ENCODE data around the gene CRYBB3. TPM values are rescaled to one million over a fixed set of nuclear protein-coding genes. Genes with fewer than 3 reads are reported as not detected.
"Not testable (repeated sequence)": the region's sequence is repeated elsewhere in the genome, so short reads cannot be mapped to it uniquely, and the experiment has no call there.

Gene CRYBB3
- total and polyA plus RNA-seq, 2 donors (not counting 3 experiments of a cell fraction or from before 2014, with no cell fraction given) = 0.59 to 1.2 TPM

- Histone ChIP-seq H3K9me3 (replicated peaks; ENCODE audit: control insufficient read depth, insufficient read depth, low read length) (no peaks in the 10 kb centered on the region), H3K4me1 (ENCODE audit: control insufficient read depth, extremely low read depth, insufficient read depth, low read length) (no peaks in the 10 kb centered on the region), H4K20me1 (replicated peaks; ENCODE audit: control insufficient read depth, extremely low read depth, insufficient read depth, low read length) (no peaks in the 10 kb centered on the region), H3K4me2 (ENCODE audit: insufficient read depth, low read length) (no peak overlapping the region), H3K4me3 (replicated peaks in 1 of 3; ENCODE audit: insufficient read depth in 1 of 3, low read depth in 1 of 3, low read length in 3 of 3) (no peak overlapping the region), H3K36me3 (ENCODE audit: control insufficient read depth in 2 of 2, extremely low read depth in 1 of 2, insufficient read depth in 2 of 2, low read length in 2 of 2) (peaks cover 18 to 41% of the 10 kb centered on the region in 2 experiments), H3K9ac (replicated peaks; ENCODE audit: extremely low read depth, insufficient read depth, low read length) (no peak overlapping the region), H3K27me3 (ENCODE audit: control insufficient read depth in 2 of 2, insufficient read depth in 2 of 2, low read length in 2 of 2) (no peaks in the 10 kb centered on the region), H2AFZ (ENCODE audit: low read depth, low read length) (no peak overlapping the region), H3K9me1 (replicated peaks; ENCODE audit: control insufficient read depth, extremely low read depth, insufficient read depth, low read length) (no peaks in the 10 kb centered on the region), H3K79me2 (ENCODE audit: control insufficient read depth, insufficient read depth, low read length) (no peaks in the 10 kb centered on the region), H3K27ac (ENCODE audit: insufficient read depth, low read depth, low read length) (no peak overlapping the region)
- POLR2A ChIA-PET = no interaction called here
- TF ChIP-seq POLR2AphosphoS5 (IDR thresholded peaks at IDR 0.05; ENCODE audit: insufficient read depth, low read depth, low read length) (no peak), FOS (IDR thresholded peaks at IDR 0.05; ENCODE audit: borderline replicate concordance, insufficient read depth, low read length) (no peak), EZH2 (IDR thresholded peaks at IDR 0.05; ENCODE audit: borderline replicate concordance, low read depth, low read length, severe bottlenecking) (no peak), MAX (IDR thresholded peaks at IDR 0.05; ENCODE audit: insufficient read depth, insufficient read length) (no peak), CTCF (IDR thresholded peaks at IDR 0.05; ENCODE audit: extremely low read depth in 1 of 2, insufficient read depth in 1 of 2, low read depth in 1 of 2, low read length in 2 of 2) (no peak), GATA2 (IDR thresholded peaks at IDR 0.05; ENCODE audit: insufficient read depth, insufficient read length, low read depth, low read length) (no peak), POLR2A (IDR thresholded peaks at IDR 0.05; ENCODE audit: low read depth, low read length) (no peak), JUN (IDR thresholded peaks at IDR 0.05; ENCODE audit: borderline replicate concordance, insufficient read depth, insufficient read length, low read depth) (no peak), MYC (IDR thresholded peaks at IDR 0.05; ENCODE audit: low read depth, low read length) (no peak)
- CTCF ChIA-PET = no interaction called here
- DNase-seq (ENCODE audit: low read depth, low spot score) = no peak
- FAIRE-seq = no peak
- BruUV-seq (replicated peaks) = no TSS peak
- dilution Hi-C loops (cut with MboI; ENCODE audit: extremely low pct_ligation_motif_present, low sequenced_read_pairs) (no loop called here), intact Hi-C loops (cut with micrococcal nuclease) (no loop called here)
These were observed 21.8 kb upstream of the CRYBB3 start for GRCh38 chr22:25177895-25178294.

GRCh38 chr22:25178348-25178747, 21.3 kb upstream of the CRYBB3 start:
- BruUV-seq (replicated peaks); FAIRE-seq; intact Hi-C loops (cut with micrococcal nuclease); H3K9me3 ChIP-seq (replicated peaks; ENCODE audit: control insufficient read depth, insufficient read depth, low read length); H3K4me2 ChIP-seq (ENCODE audit: insufficient read depth, low read length); H3K27me3 ChIP-seq (ENCODE audit: control insufficient read depth in 2 of 2, insufficient read depth in 2 of 2, low read length in 2 of 2); POLR2A ChIA-PET; H4K20me1 ChIP-seq (replicated peaks; ENCODE audit: control insufficient read depth, extremely low read depth, insufficient read depth, low read length); DNase-seq (ENCODE audit: low read depth, low spot score); dilution Hi-C loops (cut with MboI; ENCODE audit: extremely low pct_ligation_motif_present, low sequenced_read_pairs); CTCF ChIA-PET; H2AFZ ChIP-seq (ENCODE audit: low read depth, low read length); H3K4me3 ChIP-seq (replicated peaks in 1 of 3; ENCODE audit: insufficient read depth in 1 of 3, low read depth in 1 of 3, low read length in 3 of 3); H3K9me1 ChIP-seq (replicated peaks; ENCODE audit: control insufficient read depth, extremely low read depth, insufficient read depth, low read length); H3K4me1 ChIP-seq (ENCODE audit: control insufficient read depth, extremely low read depth, insufficient read depth, low read length); H3K27ac ChIP-seq (ENCODE audit: insufficient read depth, low read depth, low read length); H3K9ac ChIP-seq (replicated peaks; ENCODE audit: extremely low read depth, insufficient read depth, low read length); H3K79me2 ChIP-seq (ENCODE audit: control insufficient read depth, insufficient read depth, low read length): not testable (repeated sequence)
- H3K36me3 ChIP-seq (ENCODE audit: control insufficient read depth in 2 of 2, extremely low read depth in 1 of 2, insufficient read depth in 2 of 2, low read length in 2 of 2) = peaks cover 18 to 40% of the 10 kb centered on the region in 2 experiments

All from endothelial cell of umbilical vein (primary cell).